ENCODE measurements around the gene GRK1. TPM values are rescaled to one million over a fixed set of nuclear protein-coding genes. Genes with fewer than 3 reads are reported as not detected.

GRK1 gene
- total and polyA plus RNA-seq, 2 of the 4 experiments (the other 2 are of a cell fraction): not detected

- Histone ChIP-seq H2BK5ac (ENCODE audit: low read depth, low read length, poor library complexity, severe bottlenecking) (no peak overlapping the region), H3K56ac (ENCODE audit: extremely low read depth, insufficient read depth, low read length) (no peak overlapping the region), H3K23ac (ENCODE audit: low read depth, low read length) (no peak overlapping the region), H2AK5ac (ENCODE audit: low read depth, low read length) (no peak overlapping the region), H4K20me1 (ENCODE audit: insufficient read depth, low read length) (no peaks in the 10 kb centered on the region), H3K79me1 (ENCODE audit: low read depth in 1 of 2, low read length in 2 of 2) (peaks cover 0 to 5% of the 10 kb centered on the region in 2 experiments; a peak in 1 of 4 replicates), H2AK9ac (replicated peaks; ENCODE audit: low read depth, low read length, poor library complexity) (no peak overlapping the region), H3K4ac (ENCODE audit: low read depth, low read length) (no peak overlapping the region), H3K9ac (ENCODE audit: low read depth, low read length) (no peak overlapping the region), H2BK15ac (ENCODE audit: low read depth, low read length) (no peak overlapping the region), H4K91ac (ENCODE audit: insufficient read depth, low read depth, low read length) (no peak overlapping the region), H3K27me3 (ENCODE audit: control insufficient read depth, insufficient read depth, low read length) (peaks cover 8% of the 10 kb centered on the region), H2AFZ (replicated peaks; ENCODE audit: low read length, poor library complexity) (no peak overlapping the region), H3K9me1 (ENCODE audit: insufficient read depth, low read length) (peaks cover 9% of the 10 kb centered on the region), H3K4me1 (ENCODE audit: control insufficient read depth, insufficient read depth, low read length) (no peaks in the 10 kb centered on the region), H2BK20ac (ENCODE audit: low read depth, low read length) (no peak overlapping the region), H3K4me2 (ENCODE audit: low read depth, low read length) (no peak overlapping the region), H3K36me3 (ENCODE audit: control insufficient read depth, insufficient read depth, low read length) (no peaks in the 10 kb centered on the region), H3K18ac (ENCODE audit: low read depth, low read length) (no peak overlapping the region), H3K27ac (ENCODE audit: insufficient read depth, low read length) (no peak overlapping the region), H2BK120ac (ENCODE audit: low read depth, low read length) (no peak overlapping the region), H3K4me3 (ENCODE audit: insufficient read depth, low read depth, low read length) (no peak overlapping the region), H3K14ac (replicated peaks; ENCODE audit: low read depth, low read length) (no peak overlapping the region), H4K5ac (ENCODE audit: low read depth, low read length) (no peak overlapping the region), H3K9me3 (ENCODE audit: control insufficient read depth, insufficient read depth, low read length) (peaks cover 5% of the 10 kb centered on the region; the same call in 1 of the 2 replicates), H4K8ac (ENCODE audit: low read depth in 2 of 2, low read length in 2 of 2) (no peak overlapping the region)
- CTCF ChIA-PET: no interaction called here
- ATAC-seq (ENCODE audit: low read depth) (no peak), DNase-seq (no peak)
- 100% methylated on average over 1 of the region's 5 CpGs; no CpG with 5 or more reads in 1 of the 2 experiments for WGBS, 2 experiments (ENCODE audit: extremely low coverage in 2 of 2, insufficient read length in 1 of 2)
- POLR2A ChIA-PET (ENCODE audit: unreplicated experiment): no interaction called here
- in situ Hi-C loops (cut with MboI; ENCODE audit: low sequenced_read_pairs) (no loop called here), intact Hi-C loops (cut with micrococcal nuclease) (no loop called here), dilution Hi-C loops (cut with HindIII; ENCODE audit: low sequenced_read_pairs, unreplicated experiment) (no loop called here)
- TF ChIP-seq ELK1 (IDR thresholded peaks at IDR 0.05; ENCODE audit: borderline replicate concordance, low read depth, low read length): no peak
- no peak for TF ChIP-seq MXI1 (IDR thresholded peaks at IDR 0.05; ENCODE audit: borderline replicate concordance, low read depth, low read length)
- TF ChIP-seq POLR2A (IDR thresholded peaks at IDR 0.05; ENCODE audit: low read depth, low read length): no peak
- TF ChIP-seq NFE2L2 (IDR thresholded peaks at IDR 0.05; ENCODE audit: low read depth, low read length): no peak
- TF ChIP-seq RAD21 (IDR thresholded peaks at IDR 0.05; ENCODE audit: low read length): no peak
- no peak for TF ChIP-seq MAZ (IDR thresholded peaks at IDR 0.05; ENCODE audit: borderline replicate concordance, low read depth, low read length)
- TF ChIP-seq SMC3 (IDR thresholded peaks at IDR 0.05; ENCODE audit: low read depth, low read length): no peak
- no peak for TF ChIP-seq FOS (IDR thresholded peaks at IDR 0.05; ENCODE audit: low read depth, low read length)
- no peak for TF ChIP-seq USF2 (IDR thresholded peaks at IDR 0.05; ENCODE audit: low read depth, low read length)
- no peak for TF ChIP-seq BHLHE40 (IDR thresholded peaks at IDR 0.05; ENCODE audit: low read depth, low read length)
- no peak for TF ChIP-seq CEBPB (IDR thresholded peaks at IDR 0.05; ENCODE audit: low read depth, low read length)
- BruUV-seq (replicated peaks): no TSS peak
Measured at GRCh38 chr13:113770937-113771336, 103.9 kb downstream of the GRK1 start.

Data from IMR-90 (cell line).